HEK293T (cell line): ENCODE results near the gene TRDN.
"Not testable (repeated sequence)": the region's sequence is repeated elsewhere in the genome, so short reads cannot be mapped to it uniquely, and the experiment has no call there.

Experiments used
- ARNT ChIP-seq: fragments of 450-650 bp; IDR thresholded peaks from 2 replicates; pipeline ENCODE4 v1.6.1; 2017; ENCODE audit warnings: mild to moderate bottlenecking
- BHLHE40 ChIP-seq: fragments of 450-650 bp; IDR thresholded peaks from 2 replicates; pipeline ENCODE4 v1.6.1; 2016; ENCODE audit warnings: mild to moderate bottlenecking, moderate library complexity, borderline replicate concordance
- FOXK2 ChIP-seq: fragments of 450-650 bp; IDR thresholded peaks from 2 replicates; pipeline ENCODE4 v1.6.1; 2016; ENCODE audit warnings: mild to moderate bottlenecking
- L3MBTL2 ChIP-seq: fragments of 450-650 bp; conservative IDR thresholded peaks from 2 replicates; pipeline ENCODE4 v1.6.1; 2016; ENCODE audit warnings: mild to moderate bottlenecking
- LEF1 ChIP-seq: fragments of 450-650 bp; IDR thresholded peaks from 2 replicates; pipeline ENCODE4 v1.6.1; 2017; ENCODE audit warnings: mild to moderate bottlenecking, borderline replicate concordance
- PKNOX1 ChIP-seq: fragments of 450-650 bp; IDR thresholded peaks from 2 replicates; pipeline ENCODE4 v1.6.1; 2016
- SP1 ChIP-seq: fragments of 450-650 bp; IDR thresholded peaks from 2 replicates; pipeline ENCODE4 v1.6.1; 2017
- SUZ12 ChIP-seq: fragments of 450-650 bp; IDR thresholded peaks from 2 replicates; pipeline ENCODE4 v1.6.1; 2016; ENCODE audit warnings: mild to moderate bottlenecking

GRCh38 chr6:123557474-123557873 lies 79.3 kb downstream of the TRDN start:
- TF ChIP-seq BHLHE40, LEF1, SP1, PKNOX1, ARNT, SUZ12, FOXK2, L3MBTL2: not testable (repeated sequence)
